Smooth muscle cell (in vitro differentiated cells): Measurements from ENCODE around the gene FGA. TPM values are rescaled to one million over a fixed set of nuclear protein-coding genes. Genes with fewer than 3 reads are reported as not detected.

Experiments
- DNase-seq: peaks from one replicate; lab custom pipeline; 2025; ENCODE audit not compliant: unreplicated experiment; lab: John Stamatoyannopoulos, UW
- H2AFZ ChIP-seq: fragments of 200-600 bp; sonication (generic); 2 replicates; pipeline ENCODE4 v1.6.0; 2016; ENCODE audit warnings: antibody characterized with exemption, low read depth, mild to moderate bottlenecking
- H3F3A ChIP-seq: fragments of 200-600 bp; sonication (generic); 2 replicates; pipeline ENCODE4 v1.6.0; 2017; ENCODE audit warnings: antibody characterized with exemption, low read depth
- H3K27ac ChIP-seq: fragments of 200-600 bp; sonication (generic); 2 replicates; pipeline ENCODE4 v1.5.1; 2016; ENCODE audit warnings: low read depth, mild to moderate bottlenecking
- H3K27me3 ChIP-seq: fragments of 200-600 bp; sonication (generic); 2 replicates; pipeline ENCODE4 v1.6.1; 2016; ENCODE audit warnings: low read depth, mild to moderate bottlenecking
- H3K36me3 ChIP-seq: fragments of 200-600 bp; sonication (generic); 2 replicates; pipeline ENCODE4 v1.5.1; 2016; ENCODE audit warnings: low read depth
- H3K4me1 ChIP-seq: fragments of 200-600 bp; sonication (generic); 2 replicates; pipeline ENCODE4 v1.5.1; 2016; ENCODE audit warnings: low read depth
- H3K4me2 ChIP-seq: fragments of 200-600 bp; sonication (generic); 2 replicates; pipeline ENCODE4 v1.6.0; 2016; ENCODE audit warnings: mild to moderate bottlenecking
- H3K4me3 ChIP-seq: fragments of 200-600 bp; sonication (generic); 2 replicates; pipeline ENCODE4 v1.5.1; 2016; ENCODE audit warnings: mild to moderate bottlenecking
- H3K79me2 ChIP-seq: fragments of 200-600 bp; sonication (generic); 2 replicates; pipeline ENCODE4 v1.6.0; 2016; ENCODE audit warnings: low read depth, mild to moderate bottlenecking
- H3K9ac ChIP-seq: fragments of 200-600 bp; sonication (generic); 2 replicates; pipeline ENCODE4 v1.6.0; 2016; ENCODE audit warnings: low read depth
- H3K9me3 ChIP-seq: fragments of 200-600 bp; sonication (generic); replicated peaks from 2 replicates; pipeline ENCODE4 v1.5.1; 2016; ENCODE audit warnings: low read depth
- H4K20me1 ChIP-seq: fragments of 200-600 bp; sonication (generic); 2 replicates; pipeline ENCODE4 v1.6.0; 2016; ENCODE audit warnings: low read depth
- WGBS: methylation state at CpG from one replicate; pipeline ENCODE4 v1.1.7; 2016; ENCODE audit warnings: low lambda C conversion rate; 5-methylcytosine and 5-hydroxymethylcytosine counted together
- polyA plus RNA-seq: library from polyadenylated mRNA; unstranded; fragments of >200 nt; fragmentation: Nextera tagmentation; extraction: Ambion mirVana; gene quantifications from 2 replicates; pipeline ENCODE4 v1.2.1, GENCODE V29; 2016
- total RNA-seq: library from RNA; depleted of rRNA; stranded (reverse); fragments of >200 nt; gene quantifications from 2 replicates; pipeline ENCODE4 v1.2.3, GENCODE V29; 2014
- TF ChIP-seq, protein P1 (sequence below): fragments of 200-600 bp; sonication (generic); IDR thresholded peaks from 2 replicates; pipeline ENCODE4 v1.5.1; 2017; ENCODE audit warnings: borderline replicate concordance, mild to moderate bottlenecking, antibody characterized with exemption; ENCODE audit not compliant: insufficient read depth, poor library complexity, severe bottlenecking

Gene FGA
- total and polyA plus RNA-seq, 2 experiments from 2014 or later = 0.04 to 0.21 TPM

DNA sequence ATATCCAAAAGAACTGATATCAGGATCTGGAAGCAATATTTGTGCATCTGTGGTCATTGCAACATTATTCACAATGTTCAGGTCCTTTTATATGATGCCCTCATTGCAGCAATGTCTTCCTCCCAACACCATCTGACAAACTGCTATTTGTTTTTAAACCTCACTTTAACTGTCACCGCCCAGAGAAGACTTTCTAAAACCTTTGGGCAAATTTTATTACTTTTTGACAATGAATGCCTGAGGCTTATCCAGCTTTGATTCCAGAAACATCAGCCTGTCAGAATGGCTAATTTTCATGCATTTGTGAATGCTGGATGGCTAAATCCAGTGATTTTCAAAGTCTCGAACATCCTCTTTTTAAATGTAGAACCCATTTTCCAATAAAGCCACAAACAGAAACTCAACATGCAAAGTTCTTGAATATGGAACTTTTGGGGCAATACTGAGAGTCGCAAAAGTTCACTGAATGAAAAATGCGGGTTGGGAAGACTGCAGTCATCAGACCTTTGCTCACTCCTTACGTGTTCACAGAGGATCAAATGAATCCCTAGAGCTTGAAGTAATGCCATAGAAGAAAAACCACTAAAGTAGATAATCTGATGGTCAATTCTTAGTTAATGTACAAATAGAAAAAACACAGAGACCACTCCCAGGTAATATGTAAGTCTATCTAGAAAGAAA, 17.2 kb downstream of the FGA start:
- H3K79me2 ChIP-seq = no peaks in the 10 kb centered on the region
- DNase-seq = no peak
- H3K4me3 ChIP-seq = no peak overlapping the region
- H3K9me3 ChIP-seq = no peaks in the 10 kb centered on the region
- no peaks in the 10 kb centered on the region for H3K4me1 ChIP-seq
- no peaks in the 10 kb centered on the region for H4K20me1 ChIP-seq
- no peaks in the 10 kb centered on the region for H3F3A ChIP-seq
- no peak overlapping the region for H2AFZ ChIP-seq
- no peak overlapping the region for H3K4me2 ChIP-seq
- H3K9ac ChIP-seq = no peak overlapping the region
- no peak overlapping the region for H3K27ac ChIP-seq
- H3K36me3 ChIP-seq = no peaks in the 10 kb centered on the region
- WGBS = 86% methylated on average over 5 of the region's 5 CpGs
- H3K27me3 ChIP-seq = no peaks in the 10 kb centered on the region
- TF ChIP-seq, protein P1, sequence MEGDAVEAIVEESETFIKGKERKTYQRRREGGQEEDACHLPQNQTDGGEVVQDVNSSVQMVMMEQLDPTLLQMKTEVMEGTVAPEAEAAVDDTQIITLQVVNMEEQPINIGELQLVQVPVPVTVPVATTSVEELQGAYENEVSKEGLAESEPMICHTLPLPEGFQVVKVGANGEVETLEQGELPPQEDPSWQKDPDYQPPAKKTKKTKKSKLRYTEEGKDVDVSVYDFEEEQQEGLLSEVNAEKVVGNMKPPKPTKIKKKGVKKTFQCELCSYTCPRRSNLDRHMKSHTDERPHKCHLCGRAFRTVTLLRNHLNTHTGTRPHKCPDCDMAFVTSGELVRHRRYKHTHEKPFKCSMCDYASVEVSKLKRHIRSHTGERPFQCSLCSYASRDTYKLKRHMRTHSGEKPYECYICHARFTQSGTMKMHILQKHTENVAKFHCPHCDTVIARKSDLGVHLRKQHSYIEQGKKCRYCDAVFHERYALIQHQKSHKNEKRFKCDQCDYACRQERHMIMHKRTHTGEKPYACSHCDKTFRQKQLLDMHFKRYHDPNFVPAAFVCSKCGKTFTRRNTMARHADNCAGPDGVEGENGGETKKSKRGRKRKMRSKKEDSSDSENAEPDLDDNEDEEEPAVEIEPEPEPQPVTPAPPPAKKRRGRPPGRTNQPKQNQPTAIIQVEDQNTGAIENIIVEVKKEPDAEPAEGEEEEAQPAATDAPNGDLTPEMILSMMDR = no peak

DNA sequence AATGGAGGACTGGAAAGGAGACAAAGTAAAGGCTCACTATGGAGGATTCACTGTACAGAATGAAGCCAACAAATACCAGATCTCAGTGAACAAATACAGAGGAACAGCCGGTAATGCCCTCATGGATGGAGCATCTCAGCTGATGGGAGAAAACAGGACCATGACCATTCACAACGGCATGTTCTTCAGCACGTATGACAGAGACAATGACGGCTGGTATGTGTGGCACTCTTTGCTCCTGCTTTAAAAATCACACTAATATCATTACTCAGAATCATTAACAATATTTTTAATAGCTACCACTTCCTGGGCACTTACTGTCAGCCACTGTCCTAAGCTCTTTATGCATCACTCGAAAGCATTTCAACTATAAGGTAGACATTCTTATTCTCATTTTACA, 21.0 kb downstream of the FGA start:
- Histone ChIP-seq H3K36me3 (no peaks in the 10 kb centered on the region), H3K27me3 (no peaks in the 10 kb centered on the region), H3K4me1 (no peaks in the 10 kb centered on the region), H2AFZ (no peak overlapping the region), H3K9ac (no peak overlapping the region), H3F3A (no peaks in the 10 kb centered on the region), H3K9me3 (no peaks in the 10 kb centered on the region), H3K4me2 (no peak overlapping the region), H3K4me3 (no peak overlapping the region), H3K27ac (no peak overlapping the region), H4K20me1 (no peaks in the 10 kb centered on the region), H3K79me2 (no peaks in the 10 kb centered on the region)
- DNase-seq = no peak
- TF ChIP-seq, protein P1 = no peak
- 89% methylated on average over 5 of the region's 5 CpGs for WGBS

DNA sequence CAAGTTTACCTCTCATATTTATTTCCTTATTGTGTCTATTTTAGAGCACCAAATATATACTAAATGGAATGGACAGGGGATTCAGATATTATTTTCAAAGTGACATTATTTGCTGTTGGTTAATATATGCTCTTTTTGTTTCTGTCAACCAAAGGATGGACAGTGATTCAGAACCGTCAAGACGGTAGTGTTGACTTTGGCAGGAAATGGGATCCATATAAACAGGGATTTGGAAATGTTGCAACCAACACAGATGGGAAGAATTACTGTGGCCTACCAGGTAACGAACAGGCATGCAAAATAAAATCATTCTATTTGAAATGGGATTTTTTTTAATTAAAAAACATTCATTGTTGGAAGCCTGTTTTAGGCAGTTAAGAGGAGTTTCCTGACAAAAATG, 21.5 kb downstream of the FGA start:
- H4K20me1 ChIP-seq = no peaks in the 10 kb centered on the region
- H3K36me3 ChIP-seq = no peaks in the 10 kb centered on the region
- H3K79me2 ChIP-seq = no peaks in the 10 kb centered on the region
- no peak overlapping the region for H3K4me2 ChIP-seq
- H3K9me3 ChIP-seq = no peaks in the 10 kb centered on the region
- TF ChIP-seq, protein P1 = no peak
- H3K4me1 ChIP-seq = no peaks in the 10 kb centered on the region
- H2AFZ ChIP-seq = no peak overlapping the region
- no peaks in the 10 kb centered on the region for H3K27me3 ChIP-seq
- H3K4me3 ChIP-seq = no peak overlapping the region
- H3K9ac ChIP-seq = no peak overlapping the region
- no peak overlapping the region for H3K27ac ChIP-seq
- 81% methylated on average over 3 of the region's 3 CpGs for WGBS
- DNase-seq = no peak
- no peaks in the 10 kb centered on the region for H3F3A ChIP-seq

DNA sequence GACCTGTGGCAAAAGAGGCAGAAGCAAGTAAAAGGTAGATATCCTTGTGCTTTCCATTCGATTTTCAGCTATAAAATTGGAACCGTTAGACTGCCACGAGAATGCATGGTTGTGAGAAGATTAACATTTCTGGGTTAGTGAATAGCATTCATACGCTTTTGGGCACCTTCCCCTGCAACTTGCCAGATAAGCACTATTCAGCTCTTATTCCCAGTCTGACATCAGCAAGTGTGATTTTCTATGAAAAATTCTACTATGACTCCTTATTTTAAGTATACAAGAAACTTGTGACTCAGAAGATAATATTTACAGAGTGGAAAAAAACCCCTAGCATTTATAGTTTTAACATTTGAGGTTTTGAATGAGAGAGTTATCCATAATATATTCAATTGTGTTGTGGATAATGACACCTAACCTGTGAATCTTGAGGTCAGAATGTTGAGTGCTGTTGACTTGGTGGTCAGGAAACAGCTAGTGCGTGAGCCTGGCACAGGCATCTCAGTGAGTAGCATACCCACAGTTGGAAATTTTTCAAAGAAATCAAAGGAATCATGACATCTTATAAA, 23.8 kb downstream of the FGA start:
- Histone ChIP-seq H3K9me3 (no peaks in the 10 kb centered on the region), H4K20me1 (no peaks in the 10 kb centered on the region), H3K4me3 (no peak overlapping the region), H3K79me2 (no peaks in the 10 kb centered on the region), H2AFZ (no peak overlapping the region), H3K36me3 (no peaks in the 10 kb centered on the region), H3K4me2 (no peak overlapping the region), H3K4me1 (no peaks in the 10 kb centered on the region), H3F3A (no peaks in the 10 kb centered on the region), H3K27me3 (no peaks in the 10 kb centered on the region), H3K9ac (no peak overlapping the region), H3K27ac (no peak overlapping the region)
- WGBS = 85% methylated on average over 5 of the region's 5 CpGs
- DNase-seq = no peak
- TF ChIP-seq, protein P1 = no peak
